ENCODE data around the gene MVB12B.

MVB12B gene

DNA sequence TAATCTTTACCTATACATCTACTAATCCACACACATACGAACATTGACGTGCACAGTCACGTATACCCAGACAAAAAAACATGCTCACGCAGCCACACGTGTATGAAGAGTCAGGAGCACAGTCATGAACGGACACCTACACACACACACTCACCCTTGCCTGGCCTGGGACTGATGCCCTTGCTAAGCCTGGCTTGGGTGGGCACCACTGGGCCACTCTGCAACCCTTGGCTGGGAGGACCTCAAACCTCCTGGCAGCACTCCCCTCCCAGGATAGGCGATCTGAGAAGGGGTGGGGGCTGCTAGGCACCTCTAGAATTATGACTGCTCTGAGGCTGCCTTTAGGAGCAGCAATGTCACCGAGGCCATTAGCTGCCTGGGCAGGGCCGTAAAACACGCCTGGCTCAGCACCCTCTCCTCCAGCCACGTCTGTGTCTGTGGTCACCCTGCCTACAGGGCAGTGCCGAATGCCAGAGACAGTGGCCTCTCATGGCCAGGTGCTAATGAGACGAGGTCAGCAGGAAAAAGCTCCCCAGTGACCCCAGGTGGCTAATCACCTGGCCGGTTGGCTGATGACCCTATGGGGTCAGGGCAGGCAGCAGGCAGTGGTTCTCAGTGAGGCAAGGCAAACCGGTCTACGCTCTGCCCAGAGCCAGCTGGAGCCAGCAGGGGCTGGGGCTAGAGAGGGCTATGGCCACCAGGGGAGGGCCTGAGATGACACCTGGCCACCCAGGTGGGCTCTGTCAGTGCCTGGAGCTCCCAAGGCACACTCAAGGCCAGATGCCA is 33.7 kb upstream of the MVB12B start:
- no peaks in the 10 kb centered on the region for H3K36me3 ChIP-seq (replicated peaks)
- no peak overlapping the region for H3K27ac ChIP-seq
- DNase-seq, result no peak
- TF ChIP-seq, protein P1, sequence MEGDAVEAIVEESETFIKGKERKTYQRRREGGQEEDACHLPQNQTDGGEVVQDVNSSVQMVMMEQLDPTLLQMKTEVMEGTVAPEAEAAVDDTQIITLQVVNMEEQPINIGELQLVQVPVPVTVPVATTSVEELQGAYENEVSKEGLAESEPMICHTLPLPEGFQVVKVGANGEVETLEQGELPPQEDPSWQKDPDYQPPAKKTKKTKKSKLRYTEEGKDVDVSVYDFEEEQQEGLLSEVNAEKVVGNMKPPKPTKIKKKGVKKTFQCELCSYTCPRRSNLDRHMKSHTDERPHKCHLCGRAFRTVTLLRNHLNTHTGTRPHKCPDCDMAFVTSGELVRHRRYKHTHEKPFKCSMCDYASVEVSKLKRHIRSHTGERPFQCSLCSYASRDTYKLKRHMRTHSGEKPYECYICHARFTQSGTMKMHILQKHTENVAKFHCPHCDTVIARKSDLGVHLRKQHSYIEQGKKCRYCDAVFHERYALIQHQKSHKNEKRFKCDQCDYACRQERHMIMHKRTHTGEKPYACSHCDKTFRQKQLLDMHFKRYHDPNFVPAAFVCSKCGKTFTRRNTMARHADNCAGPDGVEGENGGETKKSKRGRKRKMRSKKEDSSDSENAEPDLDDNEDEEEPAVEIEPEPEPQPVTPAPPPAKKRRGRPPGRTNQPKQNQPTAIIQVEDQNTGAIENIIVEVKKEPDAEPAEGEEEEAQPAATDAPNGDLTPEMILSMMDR (IDR thresholded peaks at IDR 0.05; ENCODE audit: low read depth, low read length, missing control alignments), result no peak
- no peak overlapping the region for H3K4me3 ChIP-seq (ENCODE audit: low read depth, low read length)
- in situ Hi-C loops (cut with HindIII; ENCODE audit: low pct_ligation_motif_present, low sequenced_read_pairs), result no loop called here
- H3K27me3 ChIP-seq (replicated peaks), result no peaks in the 10 kb centered on the region

DNA sequence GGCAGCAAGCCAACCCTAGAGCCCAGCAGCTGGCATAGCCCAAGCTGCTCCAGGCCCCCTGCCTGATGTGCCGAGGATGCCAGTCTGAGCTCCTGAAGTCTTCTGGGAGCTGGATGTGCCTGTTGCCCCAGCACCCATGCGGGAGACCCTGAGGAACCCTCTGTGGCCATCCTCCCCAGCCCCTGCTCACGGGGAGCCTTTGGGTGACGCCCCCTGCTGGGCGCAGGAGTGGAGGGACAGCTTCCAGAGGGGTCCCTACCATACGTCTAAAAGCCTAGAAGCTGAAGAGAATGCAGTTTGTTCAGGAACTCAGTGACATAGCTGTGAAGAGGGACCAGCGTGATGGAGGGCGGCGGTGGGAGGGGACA is 33.1 kb upstream of the MVB12B start:
- Histone ChIP-seq H3K27me3 (replicated peaks) (no peaks in the 10 kb centered on the region), H3K4me3 (ENCODE audit: low read depth, low read length) (no peak overlapping the region), H3K36me3 (replicated peaks) (no peaks in the 10 kb centered on the region), H3K27ac (no peak overlapping the region)
- TF ChIP-seq, protein P1 (IDR thresholded peaks at IDR 0.05; ENCODE audit: low read depth, low read length, missing control alignments), result peak; percentile 40
- no peak for DNase-seq
- in situ Hi-C loops (cut with HindIII; ENCODE audit: low pct_ligation_motif_present, low sequenced_read_pairs), result no loop called here

DNA sequence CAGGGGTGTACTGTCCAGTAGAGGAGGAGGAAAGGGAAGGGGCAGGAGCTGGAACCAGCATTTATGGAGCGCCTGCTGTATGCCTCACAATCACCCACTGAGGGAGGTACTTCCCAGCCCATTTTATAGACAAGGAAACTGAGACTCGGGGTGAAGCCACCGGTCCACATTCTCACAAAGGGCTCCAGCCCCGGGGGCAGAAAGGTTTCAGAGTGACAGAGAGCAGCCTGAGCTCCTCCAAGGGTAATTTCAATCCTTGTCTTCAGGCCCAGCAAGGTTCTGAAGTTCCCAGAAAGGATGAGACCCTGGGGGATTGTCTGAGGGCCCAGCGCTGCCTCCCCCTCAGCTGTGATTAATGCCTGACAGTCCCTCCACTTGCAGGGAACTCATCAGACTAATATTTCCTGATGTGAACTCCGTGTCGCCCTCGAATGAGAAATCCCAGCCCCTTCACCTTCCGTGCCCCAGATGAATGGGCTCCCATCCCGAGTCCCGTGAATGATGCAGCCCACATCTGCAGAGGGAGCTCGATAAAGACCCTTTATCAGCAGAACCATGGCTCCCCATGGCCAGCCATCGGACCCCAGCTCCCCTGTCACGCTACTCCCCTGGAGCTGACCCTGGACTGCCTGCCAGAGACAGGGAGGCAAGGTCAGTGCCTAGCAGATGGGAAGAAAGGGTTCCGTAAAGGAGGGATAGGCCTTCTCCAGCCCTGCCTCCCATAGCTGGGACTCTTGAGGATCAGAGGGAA is 32.1 kb upstream of the MVB12B start:
- in situ Hi-C loops (cut with HindIII; ENCODE audit: low pct_ligation_motif_present, low sequenced_read_pairs), result no loop called here
- H3K27me3 ChIP-seq (replicated peaks), result no peaks in the 10 kb centered on the region

DNA sequence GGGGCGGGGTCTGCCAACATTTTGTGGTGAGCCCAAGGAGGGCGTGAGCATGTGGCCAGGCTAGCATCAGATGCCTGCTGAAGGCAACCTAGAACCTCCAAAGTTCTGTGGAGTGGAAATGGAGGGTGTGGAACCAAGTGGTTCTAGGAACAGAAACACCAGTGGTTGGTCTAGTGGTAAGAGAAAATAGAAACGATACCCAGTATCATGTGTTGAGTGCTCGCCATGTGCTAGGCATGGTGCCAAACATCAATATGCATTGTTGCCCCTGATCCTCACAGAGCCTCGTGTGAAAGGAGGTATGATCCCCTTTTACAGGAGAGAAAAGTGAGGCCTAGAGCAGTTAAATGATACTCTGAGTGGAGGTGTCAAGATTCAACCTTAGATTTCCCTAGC is 31.5 kb upstream of the MVB12B start:
- in situ Hi-C loops (cut with HindIII; ENCODE audit: low pct_ligation_motif_present, low sequenced_read_pairs), result no loop called here

More for the DNA sequence above, 32.1 kb upstream of the MVB12B start:
- no peak overlapping the region for H3K27ac ChIP-seq
- TF ChIP-seq, protein P1 (IDR thresholded peaks at IDR 0.05; ENCODE audit: low read depth, low read length, missing control alignments), result no peak
- H3K4me3 ChIP-seq (ENCODE audit: low read depth, low read length), result no peak overlapping the region
- no peak for DNase-seq
- H3K36me3 ChIP-seq (replicated peaks), result no peaks in the 10 kb centered on the region

DNA sequence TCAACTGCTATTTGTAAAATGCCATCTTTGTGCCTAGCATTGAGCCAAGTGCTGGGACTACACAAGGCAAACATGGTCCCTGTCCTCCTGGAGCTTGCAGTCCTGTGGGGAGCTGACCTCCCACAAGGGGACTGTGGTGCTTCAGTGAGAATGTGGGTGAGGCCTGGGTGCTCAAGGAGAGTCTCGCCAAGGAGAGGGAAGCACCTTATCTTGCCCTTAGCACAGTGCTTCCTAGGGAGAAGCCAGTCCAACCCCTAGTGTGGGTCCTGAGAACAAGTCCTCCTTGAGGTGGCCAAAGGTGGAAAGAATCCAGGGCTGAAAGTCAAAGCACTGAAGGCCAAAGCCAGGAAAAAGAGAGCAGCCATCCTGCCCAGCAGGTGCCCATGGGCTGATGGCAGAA is 31.1 kb upstream of the MVB12B start:
- Histone ChIP-seq H3K36me3 (replicated peaks) (no peaks in the 10 kb centered on the region), H3K27ac (no peak overlapping the region), H3K27me3 (replicated peaks) (no peaks in the 10 kb centered on the region), H3K4me3 (ENCODE audit: low read depth, low read length) (no peak overlapping the region)
- DNase-seq, result no peak
- in situ Hi-C loops (cut with HindIII; ENCODE audit: low pct_ligation_motif_present, low sequenced_read_pairs), result no loop called here
- TF ChIP-seq, protein P1 (IDR thresholded peaks at IDR 0.05; ENCODE audit: low read depth, low read length, missing control alignments), result no peak

More for the DNA sequence above, 31.5 kb upstream of the MVB12B start:
- Histone ChIP-seq H3K27me3 (replicated peaks) (no peaks in the 10 kb centered on the region), H3K4me3 (ENCODE audit: low read depth, low read length) (no peak overlapping the region), H3K27ac (no peak overlapping the region), H3K36me3 (replicated peaks) (no peaks in the 10 kb centered on the region)
- TF ChIP-seq, protein P1 (IDR thresholded peaks at IDR 0.05; ENCODE audit: low read depth, low read length, missing control alignments), result no peak
- DNase-seq, result no peak
